ENCODE results near the gene PLA2G3. TPM values are rescaled to one million over a fixed set of nuclear protein-coding genes. Genes with fewer than 3 reads are reported as not detected.

Gene PLA2G3
- total RNA-seq, 2 donors from 2014 or later, result not detected

GRCh38 chr22:31093086-31093850, 47.0 kb downstream of the PLA2G3 start:
- ATAC-seq (peak; percentile 6), DNase-seq (peak in 2 of 4 donors; percentile 59 to 64)
- H3K4me3 ChIP-seq, result no peak overlapping the region
- intact Hi-C loops (cut with DNase I), result no loop called here
- peaks cover 0 to 27% of the 10 kb centered on the region in 2 donors for H3K36me3 ChIP-seq (replicated peaks in 1 of 2; ENCODE audit: insufficient read depth in 1 of 2, low read depth in 2 of 2)
- no peaks in the 10 kb centered on the region for H3K9me3 ChIP-seq
- H3K4me1 ChIP-seq, result peaks cover 12% of the 10 kb centered on the region
- no peaks in the 10 kb centered on the region for H3K27me3 ChIP-seq
- no peak for TF ChIP-seq POLR2A (IDR thresholded peaks at IDR 0.05)
- TF ChIP-seq, protein P1, sequence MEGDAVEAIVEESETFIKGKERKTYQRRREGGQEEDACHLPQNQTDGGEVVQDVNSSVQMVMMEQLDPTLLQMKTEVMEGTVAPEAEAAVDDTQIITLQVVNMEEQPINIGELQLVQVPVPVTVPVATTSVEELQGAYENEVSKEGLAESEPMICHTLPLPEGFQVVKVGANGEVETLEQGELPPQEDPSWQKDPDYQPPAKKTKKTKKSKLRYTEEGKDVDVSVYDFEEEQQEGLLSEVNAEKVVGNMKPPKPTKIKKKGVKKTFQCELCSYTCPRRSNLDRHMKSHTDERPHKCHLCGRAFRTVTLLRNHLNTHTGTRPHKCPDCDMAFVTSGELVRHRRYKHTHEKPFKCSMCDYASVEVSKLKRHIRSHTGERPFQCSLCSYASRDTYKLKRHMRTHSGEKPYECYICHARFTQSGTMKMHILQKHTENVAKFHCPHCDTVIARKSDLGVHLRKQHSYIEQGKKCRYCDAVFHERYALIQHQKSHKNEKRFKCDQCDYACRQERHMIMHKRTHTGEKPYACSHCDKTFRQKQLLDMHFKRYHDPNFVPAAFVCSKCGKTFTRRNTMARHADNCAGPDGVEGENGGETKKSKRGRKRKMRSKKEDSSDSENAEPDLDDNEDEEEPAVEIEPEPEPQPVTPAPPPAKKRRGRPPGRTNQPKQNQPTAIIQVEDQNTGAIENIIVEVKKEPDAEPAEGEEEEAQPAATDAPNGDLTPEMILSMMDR (IDR thresholded peaks at IDR 0.05), result no peak
- WGBS, 2 donors, result 78 to 97% methylated on average over 7 to 26 of the region's 33 CpGs
- H3K27ac ChIP-seq, result peak overlapping the region in 2 of 4 donors; percentile 7 to 28

GRCh38 chr22:31092161-31092560, 48.1 kb downstream of the PLA2G3 start:
- Histone ChIP-seq H3K4me3 (no peak overlapping the region), H3K9me3 (no peaks in the 10 kb centered on the region), H3K27ac (no peak overlapping the region), H3K36me3 (replicated peaks in 1 of 2; ENCODE audit: insufficient read depth in 1 of 2, low read depth in 2 of 2) (peaks cover 0 to 30% of the 10 kb centered on the region in 2 donors), H3K27me3 (no peaks in the 10 kb centered on the region), H3K4me1 (peaks cover 12% of the 10 kb centered on the region)
- intact Hi-C loops (cut with DNase I), result no loop called here
- 90 to 92% methylated on average over 6 to 8 of the region's 9 CpGs for WGBS, 2 donors
- DNase-seq (no peak), ATAC-seq (no peak)
- no peak for TF ChIP-seq POLR2A (IDR thresholded peaks at IDR 0.05)
- TF ChIP-seq, protein P1 (IDR thresholded peaks at IDR 0.05), result no peak

GRCh38 chr22:31091106-31091975, 49.0 kb downstream of the PLA2G3 start:
- Histone ChIP-seq H3K27ac (peak overlapping the region in 1 of 4 donors; percentile 4), H3K27me3 (no peaks in the 10 kb centered on the region), H3K9me3 (no peaks in the 10 kb centered on the region), H3K36me3 (replicated peaks in 1 of 2; ENCODE audit: insufficient read depth in 1 of 2, low read depth in 2 of 2) (peaks cover 0 to 25% of the 10 kb centered on the region in 2 donors), H3K4me1 (peaks cover 17% of the 10 kb centered on the region), H3K4me3 (no peak overlapping the region)
- WGBS, 2 donors, result 82 to 94% methylated on average over 2 to 19 of the region's 29 CpGs
- intact Hi-C loops (cut with DNase I), result no loop called here
- no peak for TF ChIP-seq POLR2A (IDR thresholded peaks at IDR 0.05)
- TF ChIP-seq, protein P1 (IDR thresholded peaks at IDR 0.05), result no peak
- no peak for ATAC-seq
- no peak for DNase-seq

- no peak for ATAC-seq
- TF ChIP-seq, protein P1 (IDR thresholded peaks at IDR 0.05), result no peak
- no peak for TF ChIP-seq POLR2A (IDR thresholded peaks at IDR 0.05)
- H3K36me3 ChIP-seq (replicated peaks in 1 of 2; ENCODE audit: insufficient read depth in 1 of 2, low read depth in 2 of 2), result peaks cover 0 to 21% of the 10 kb centered on the region in 2 donors
Measured at GRCh38 chr22:31090217-31091085, 49.9 kb downstream of the PLA2G3 start.

More at GRCh38 chr22:31090217-31091085, 49.9 kb downstream of the PLA2G3 start:
- Histone ChIP-seq H3K27ac (no peak overlapping the region), H3K27me3 (no peaks in the 10 kb centered on the region), H3K9me3 (no peaks in the 10 kb centered on the region), H3K4me3 (no peak overlapping the region), H3K4me1 (peaks cover 26% of the 10 kb centered on the region)
- 83 to 91% methylated on average over 12 to 14 of the region's 15 CpGs for WGBS, 2 donors
- intact Hi-C loops (cut with DNase I), result no loop called here
- DNase-seq, result no peak
